HepG2 (cell line): Measurements from ENCODE around the gene MKRN1. TPM values are rescaled to one million over a fixed set of nuclear protein-coding genes. Genes with fewer than 3 reads are reported as not detected.

Source experiments
- ATAC-seq: fragments of 200-7000 bp; cut with Tn5 transposase; 3 replicates; pipeline ENCODE4 v1.9.1; 2020; ENCODE audit warnings: mild to moderate bottlenecking, moderate library complexity
- BruUV-seq: library from RNA; stranded (reverse); fragments of 400-500 nt; replicated peaks from 2 replicates; lab custom pipeline; 2021; lab: Mats Ljungman, UMichigan
- CTCF ChIA-PET: fragments of 300-600 bp; formaldehyde crosslinking; extraction: SDS; loops from one replicate; lab custom pipeline; 2021; ENCODE audit warnings: low total read pairs, inconsistent platforms, low intra/inter-chr PET ratio; lab: Yijun Ruan, JAX
- POLR2A ChIA-PET: fragments of 350-600 bp; sonication (Branson Sonifier 250); formaldehyde crosslinking; loops from one replicate; lab custom pipeline; 2020; ENCODE audit warnings: antibody characterized with exemption, inconsistent platforms; lab: Yijun Ruan, JAX
- DNase-seq: peaks from one replicate; pipeline ENCODE4 v3.0.0-alpha.2; 2015; ENCODE audit warnings: low spot score
- FAIRE-seq: peaks from 3 replicates; lab custom pipeline; 2011; peaks lifted over from hg19 to GRCh38; lab: Jason Lieb, UNC
- H2AFZ ChIP-seq: one replicate; pipeline ENCODE4 v1.6.1; 2011; ENCODE audit warnings: low read length, inconsistent platforms
- H3K27ac ChIP-seq: fragments of 300-600 bp; 3 replicates; pipeline ENCODE4 v1.8.0; 2011; ENCODE audit warnings: mixed run types, mild to moderate bottlenecking, mixed read lengths, low read length, inconsistent platforms; ENCODE audit not compliant: insufficient read depth; ENCODE audit errors: extremely low read length
- H3K27me3 ChIP-seq, 2 experiments: fragments of 200-600 bp in 1 of 2; 2 replicates in 1 of 2; 3 replicates in 1 of 2; pipeline versions ENCODE4 v1.6.0 to v1.8.0; 2011; ENCODE audit warnings: low read length in 2 of 2, mild to moderate bottlenecking in 2 of 2, moderate library complexity in 2 of 2, inconsistent platforms in 1 of 2; ENCODE audit not compliant: insufficient read depth in 2 of 2, control insufficient read depth in 1 of 2
- H3K36me3 ChIP-seq, 2 experiments: fragments of 200-600 bp in 1 of 2; replicated peaks in 1 of 2; 2 replicates in 1 of 2; 3 replicates in 1 of 2; pipeline versions ENCODE4 v1.5.1 to v1.8.0; 2011; ENCODE audit warnings: low read length in 2 of 2, inconsistent platforms in 1 of 2; ENCODE audit not compliant: insufficient read depth in 2 of 2, control insufficient read depth in 1 of 2
- H3K4me1 ChIP-seq: 2 replicates; pipeline ENCODE4 v1.5.1; 2012; ENCODE audit warnings: low read length, inconsistent platforms; ENCODE audit not compliant: insufficient read depth
- H3K4me2 ChIP-seq: 2 replicates; pipeline ENCODE4 v1.6.0; 2011; ENCODE audit warnings: low read depth, low read length, inconsistent platforms
- H3K4me3 ChIP-seq, 3 experiments: fragments of 200-600 bp in 1 of 3; sonication (generic), shearing (Covaris generic) in 1 of 3; replicated peaks in 1 of 3; 2 replicates each; pipeline ENCODE4 v1.5.1; 2011 to 2016; ENCODE audit warnings: low read length in 3 of 3, inconsistent platforms in 2 of 3, low read depth in 2 of 3, mild to moderate bottlenecking in 2 of 3, control low read depth in 1 of 3, mixed read lengths in 1 of 3; ENCODE audit not compliant: insufficient read depth in 1 of 3
- H3K79me2 ChIP-seq: one replicate; pipeline ENCODE4 v1.6.1; 2011; ENCODE audit warnings: low read length, inconsistent platforms; ENCODE audit not compliant: insufficient read depth
- H3K9ac ChIP-seq: 2 replicates; pipeline ENCODE4 v1.6.0; 2011; ENCODE audit warnings: mild to moderate bottlenecking, low read depth, low read length, inconsistent platforms; ENCODE audit not compliant: insufficient read depth
- H3K9me3 ChIP-seq: 2 replicates; pipeline ENCODE4 v1.5.1; 2012; ENCODE audit warnings: mild to moderate bottlenecking, low read length
- H4K20me1 ChIP-seq: 2 replicates; pipeline ENCODE4 v1.6.0; 2011; ENCODE audit warnings: inconsistent platforms, mild to moderate bottlenecking, low read length, moderate library complexity; ENCODE audit not compliant: insufficient read depth
- BATF2 ChIP-seq: sonication (generic); formaldehyde crosslinking; IDR thresholded peaks from 2 replicates; pipeline ENCODE4 v1.8.0; 2022; ENCODE audit warnings: mild to moderate bottlenecking, missing genetic modification reagents, moderate library complexity
- MAFK ChIP-seq, 2 experiments: IDR thresholded peaks in 1 of 2; conservative IDR thresholded peaks in 1 of 2; 2 replicates each; pipeline ENCODE4 v1.6.1; 2011; ENCODE audit warnings: improper control_type of control experiment in 2 of 2, low read length in 2 of 2
- MEF2D ChIP-seq: sonication (generic); formaldehyde crosslinking; IDR thresholded peaks from 2 replicates; pipeline ENCODE4 v1.5.1; 2020; ENCODE audit warnings: mild to moderate bottlenecking, missing genetic modification reagents
- PLSCR1 ChIP-seq: sonication (generic); formaldehyde crosslinking; IDR thresholded peaks from 2 replicates; pipeline ENCODE4 v1.5.0; 2020; ENCODE audit warnings: missing genetic modification reagents, mild to moderate bottlenecking, borderline replicate concordance
- THRA ChIP-seq: sonication (generic); formaldehyde crosslinking; IDR thresholded peaks from 2 replicates; pipeline ENCODE4 v1.4.0; 2020; ENCODE audit warnings: missing genetic modification reagents, borderline replicate concordance
- YEATS4 ChIP-seq: sonication (generic); formaldehyde crosslinking; IDR thresholded peaks from 2 replicates; pipeline ENCODE4 v1.4.0; 2020; ENCODE audit warnings: missing genetic modification reagents, borderline replicate concordance
- WGBS: methylation state at CpG from one replicate; pipeline ENCODE4 v1.1.6; 2017; ENCODE audit warnings: low lambda C conversion rate; 5-methylcytosine and 5-hydroxymethylcytosine counted together
- in situ Hi-C: cut with HindIII; loops from 2 replicates; pipeline ENCODE4 v1.10.0; 2017; ENCODE audit warnings: low pct_unique_long_range_greater_than_20kb; ENCODE audit not compliant: extremely low pct_ligation_motif_present
- intact Hi-C: fragments of 100-400 bp; cut with micrococcal nuclease; formaldehyde crosslinking; loops from one replicate; pipeline ENCODE4 v1.10.0; 2022; ENCODE audit not compliant: unreplicated experiment
- polyA plus RNA-seq, 8 experiments: library from polyadenylated mRNA; depleted of rRNA in 3 of 8; stranded (reverse) in 7 of 8; unstranded in 1 of 8; fragments of >200 nt; fragmentation: Illumina TruSeq in 4 of 8; extraction: Trizol in 4 of 8; gene quantifications; 2 replicates each; pipeline versions ENCODE4 v1.2.1 to v1.2.3, GENCODE V29; 2011 to 2016; ENCODE audit warnings: low read depth in 4 of 8, missing spikeins in 1 of 8, mixed read lengths in 1 of 8; ENCODE audit not compliant: insufficient read depth in 1 of 8
- total RNA-seq, 5 experiments: library from RNA; depleted of rRNA; stranded (reverse); fragments of >200 nt; fragmentation: Illumina TruSeq; extraction: Trizol; gene quantifications; 2 replicates each; pipeline ENCODE4 v1.2.3, GENCODE V29; 2016; ENCODE audit warnings: low read depth in 1 of 5

The MKRN1 gene
- total and polyA plus RNA-seq, 2 of the 13 experiments (the other 11 are each of a cell fraction or from before 2014, with no cell fraction given), result 28.5 to 32.8 TPM

- no peaks in the 10 kb centered on the region for H3K27me3 ChIP-seq
- CTCF ChIA-PET, result no interaction called here
- intact Hi-C loops, result no loop called here
- in situ Hi-C loops, result no loop called here
- WGBS, result 37% methylated on average over 2 of the region's 2 CpGs
- H3K9me3 ChIP-seq, result no peaks in the 10 kb centered on the region
- POLR2A ChIA-PET, result no interaction called here
- H3K4me2 ChIP-seq, result no peak overlapping the region
- ATAC-seq, result no peak
- FAIRE-seq, result no peak
- no peaks in the 10 kb centered on the region for H3K79me2 ChIP-seq
- H2AFZ ChIP-seq, result no peak overlapping the region
- no peak overlapping the region for H3K27ac ChIP-seq
- peaks cover 9% of the 10 kb centered on the region for H3K4me1 ChIP-seq
- H4K20me1 ChIP-seq, result no peaks in the 10 kb centered on the region
- TF ChIP-seq MAFK (conservative IDR thresholded peaks at IDR 0.05 in 1 of 2, IDR thresholded peaks at IDR 0.05 in 1 of 2; ENCODE audit: low read length in 2 of 2), result no peak
- TF ChIP-seq THRA (CRISPR knock-in tag), result no peak
- TF ChIP-seq PLSCR1 (CRISPR knock-in tag), result no peak
- TF ChIP-seq BATF2, result no peak
- no peak for TF ChIP-seq YEATS4 (CRISPR knock-in tag)
- TF ChIP-seq MEF2D, result no peak
- no peaks in the 10 kb centered on the region for H3K36me3 ChIP-seq
- no peak overlapping the region for H3K4me3 ChIP-seq
- no TSS peak for BruUV-seq
- no peak for DNase-seq
- no peak overlapping the region for H3K9ac ChIP-seq
Measured at GRCh38 chr7:140441519-140441918, 37.8 kb downstream of the MKRN1 start.
